HepG2 (cell line): ENCODE data around the gene UEVLD. TPM values are rescaled to one million over a fixed set of nuclear protein-coding genes. Genes with fewer than 3 reads are reported as not detected.

Source experiments
- ADNP ChIP-seq: sonication (generic); formaldehyde crosslinking; IDR thresholded peaks from 2 replicates; pipeline ENCODE4 v1.4.0; 2020; ENCODE audit warnings: missing genetic modification reagents
- HMGXB4 ChIP-seq, 2 experiments: sonication (generic) in 1 of 2; formaldehyde crosslinking in 1 of 2; IDR thresholded peaks; 2 replicates each; pipeline versions ENCODE4 v1.4.0 to v1.6.1; 2018 to 2020; ENCODE audit warnings: missing genetic modification reagents in 2 of 2, borderline replicate concordance in 1 of 2, low read depth in 1 of 2, mild to moderate bottlenecking in 1 of 2, missing biosample characterization in 1 of 2
- UBTF ChIP-seq: sonication (generic); formaldehyde crosslinking; IDR thresholded peaks from 2 replicates; pipeline ENCODE4 v1.4.0; 2020; ENCODE audit warnings: mild to moderate bottlenecking, missing genetic modification reagents
- ZBTB4 ChIP-seq: sonication (generic); formaldehyde crosslinking; IDR thresholded peaks from 2 replicates; pipeline ENCODE4 v1.4.0; 2020; ENCODE audit warnings: missing genetic modification reagents, mild to moderate bottlenecking, borderline replicate concordance
- polyA plus RNA-seq, 8 experiments: library from polyadenylated mRNA; depleted of rRNA in 3 of 8; stranded (reverse) in 7 of 8; unstranded in 1 of 8; fragments of >200 nt; fragmentation: Illumina TruSeq in 4 of 8; extraction: Trizol in 4 of 8; gene quantifications; 2 replicates each; pipeline versions ENCODE4 v1.2.1 to v1.2.3, GENCODE V29; 2011 to 2016; ENCODE audit warnings: low read depth in 4 of 8, missing spikeins in 1 of 8, mixed read lengths in 1 of 8; ENCODE audit not compliant: insufficient read depth in 1 of 8
- total RNA-seq, 5 experiments: library from RNA; depleted of rRNA; stranded (reverse); fragments of >200 nt; fragmentation: Illumina TruSeq; extraction: Trizol; gene quantifications; 2 replicates each; pipeline ENCODE4 v1.2.3, GENCODE V29; 2016; ENCODE audit warnings: low read depth in 1 of 5

Gene UEVLD
- total and polyA plus RNA-seq, 2 of the 13 experiments (the other 11 are each of a cell fraction or from before 2014, with no cell fraction given): 5.7 to 13.7 TPM

GRCh38 chr11:18536209-18536608 is 52.3 kb downstream of the UEVLD start (continued):
- no peak for TF ChIP-seq UBTF (CRISPR knock-in tag)
- no peak for TF ChIP-seq ZBTB4 (CRISPR knock-in tag)
- TF ChIP-seq ADNP: no peak
- TF ChIP-seq HMGXB4 (CRISPR knock-in tag; IDR thresholded peaks at IDR 0.05; ENCODE audit: borderline replicate concordance in 1 of 2, low read depth in 1 of 2): no peak
- TF ChIP-seq, all 625 proteins: peak for 0
